Superior temporal gyrus (tissue), 1 donor: ENCODE data around the gene ABCC4.

Experiments
- DNase-seq: peaks from one replicate; pipeline ENCODE4 v3.0.0-alpha.2; 2016; ENCODE audit errors: extremely low spot score

ABCC4 gene

DNA sequence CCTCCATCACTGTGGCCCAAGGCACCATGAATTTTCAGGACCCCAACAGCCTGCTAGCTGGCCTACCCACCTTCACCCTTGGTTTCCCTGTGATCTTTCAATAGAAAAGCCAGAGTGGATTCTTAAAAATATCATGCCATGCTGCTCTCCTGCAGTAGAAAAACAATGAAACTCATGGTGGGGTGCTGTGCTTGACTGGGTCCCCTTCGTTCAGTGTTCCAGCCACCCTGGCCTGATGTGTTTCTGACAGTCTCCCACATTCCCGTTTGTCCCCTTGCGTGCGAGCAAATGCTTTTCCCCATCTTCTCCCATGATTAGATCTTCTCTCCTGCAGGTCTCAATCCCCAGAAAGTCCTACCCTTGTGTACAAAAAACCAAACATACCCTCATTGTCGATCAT lies 43.2 kb downstream of the ABCC4 start:
- DNase-seq = no peak

DNA sequence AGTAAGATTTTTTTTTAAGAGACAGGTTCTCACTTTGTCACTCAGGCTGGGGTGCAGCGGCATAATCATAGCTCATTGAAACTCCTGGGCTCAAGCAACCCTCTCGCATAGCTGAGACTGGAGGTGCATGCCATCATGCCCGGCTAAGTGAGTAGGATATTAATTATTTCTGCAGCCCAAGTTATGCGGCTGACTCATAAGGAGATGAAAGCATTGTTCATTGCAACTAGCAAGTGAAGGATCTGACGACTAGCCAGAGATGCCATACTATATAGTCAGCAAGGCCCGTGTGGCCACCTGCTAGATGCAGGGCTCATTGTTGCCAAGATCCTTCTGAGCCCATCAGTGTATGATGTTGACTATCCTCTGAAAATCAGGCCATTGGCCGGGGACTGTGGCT lies 45.2 kb downstream of the ABCC4 start:
- DNase-seq = no peak

DNA sequence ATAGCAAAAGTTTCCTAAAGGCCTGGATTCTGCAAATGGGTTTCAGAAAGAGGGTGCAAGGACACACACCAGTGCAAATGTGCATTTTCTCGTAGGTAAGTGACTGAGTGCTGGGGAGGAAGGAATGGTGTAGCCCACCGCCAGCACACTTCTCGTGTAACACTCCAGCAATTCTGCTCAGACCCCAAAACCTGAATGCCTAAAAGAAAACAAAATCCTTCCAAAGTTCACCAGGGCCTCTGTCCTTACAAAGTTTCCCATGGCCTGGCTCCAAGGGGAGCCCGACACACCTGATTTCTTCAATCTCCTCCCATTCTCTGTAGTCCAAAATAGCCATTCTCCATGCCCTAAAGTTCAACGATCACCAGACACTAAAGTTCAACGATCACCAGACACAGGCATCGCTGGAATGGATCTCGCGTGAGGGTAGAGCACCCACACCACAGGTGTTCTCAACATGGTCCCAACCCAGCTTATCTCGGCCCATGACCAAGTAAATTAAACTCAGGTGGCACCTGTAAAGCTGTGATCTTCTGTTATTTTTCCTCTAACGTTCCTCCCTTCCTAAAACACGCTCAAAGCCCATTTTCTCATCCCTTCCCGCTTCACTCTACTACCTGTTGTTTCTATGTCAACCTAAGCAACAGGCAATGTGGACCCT lies 46.0 kb downstream of the ABCC4 start:
- DNase-seq = no peak

DNA sequence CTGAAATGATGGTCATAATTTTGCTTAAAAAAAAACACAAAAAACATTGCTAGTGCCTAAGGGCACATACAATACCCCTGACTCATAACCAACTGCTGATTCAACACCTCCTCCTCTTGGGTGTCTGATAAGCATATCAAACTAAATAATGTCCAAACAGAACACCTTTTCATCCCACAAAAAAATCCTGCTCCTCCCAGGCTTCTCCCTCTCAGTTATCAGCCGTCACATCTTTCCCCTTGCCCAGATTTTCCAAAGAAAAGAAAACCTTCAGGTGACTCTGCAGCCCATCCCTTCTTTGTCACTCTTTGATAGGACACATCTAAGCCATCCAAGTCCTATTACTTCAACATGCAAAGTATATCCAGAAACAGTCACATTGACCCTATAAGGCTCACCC lies 46.9 kb downstream of the ABCC4 start:
- no peak for DNase-seq

DNA sequence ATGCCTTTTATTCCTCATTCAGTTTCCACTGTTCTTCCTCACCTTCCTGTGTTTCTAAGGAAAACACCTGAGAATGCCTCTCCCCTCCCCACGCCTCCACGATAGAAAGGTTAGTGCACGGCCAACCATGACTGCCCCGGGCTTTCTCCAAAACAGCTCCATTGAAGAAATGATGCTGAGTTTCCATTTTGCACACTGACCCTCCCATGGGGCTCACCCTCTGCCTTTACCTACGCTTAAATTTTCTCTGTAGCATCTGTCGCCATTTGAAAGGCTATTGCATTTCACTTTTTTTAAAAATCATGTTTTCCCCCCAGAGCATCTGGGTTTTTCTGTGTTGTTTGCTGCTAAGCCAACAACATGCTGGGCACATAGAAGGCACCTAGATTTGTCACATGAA lies 48.2 kb downstream of the ABCC4 start:
- DNase-seq = no peak

DNA sequence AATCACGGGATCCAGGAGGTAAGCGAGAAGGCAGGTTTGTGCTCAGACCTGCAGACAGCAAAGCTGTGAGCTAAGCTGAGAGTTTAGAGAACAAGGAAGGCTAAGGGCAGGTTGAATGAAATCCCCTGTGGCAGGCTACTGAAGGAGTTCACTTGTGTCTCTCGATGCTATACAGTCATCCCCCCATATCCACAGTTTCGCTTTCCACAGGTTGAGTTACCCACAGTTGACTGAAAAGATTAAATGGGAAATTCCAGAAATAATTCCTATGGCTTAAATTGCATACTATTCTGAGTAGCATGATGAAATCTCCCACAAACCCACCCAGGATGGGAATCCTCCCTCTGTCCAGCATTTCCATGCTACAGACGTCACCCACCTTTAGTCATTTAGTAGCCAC lies 49.6 kb downstream of the ABCC4 start:
- no peak for DNase-seq

DNA sequence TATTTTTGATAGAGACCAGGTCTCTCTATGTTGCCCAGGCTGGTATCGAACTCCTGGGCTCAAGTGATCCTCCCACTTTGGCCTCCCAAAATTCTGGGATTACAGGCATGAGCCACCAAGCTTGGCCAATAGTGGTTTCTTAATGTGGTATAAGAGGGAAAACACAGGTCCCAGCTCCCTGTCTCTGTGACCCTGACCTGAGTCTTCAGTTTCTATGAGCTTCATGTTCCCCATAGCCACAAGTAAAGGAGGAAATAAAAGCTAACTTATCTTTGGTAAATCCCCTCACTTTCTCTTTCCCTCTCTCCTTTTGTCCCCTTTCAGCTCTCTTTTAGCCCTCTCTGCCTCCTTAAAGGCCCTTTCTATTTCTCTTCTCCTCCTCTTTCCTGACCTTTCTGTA lies 50.3 kb downstream of the ABCC4 start:
- DNase-seq = no peak

DNA sequence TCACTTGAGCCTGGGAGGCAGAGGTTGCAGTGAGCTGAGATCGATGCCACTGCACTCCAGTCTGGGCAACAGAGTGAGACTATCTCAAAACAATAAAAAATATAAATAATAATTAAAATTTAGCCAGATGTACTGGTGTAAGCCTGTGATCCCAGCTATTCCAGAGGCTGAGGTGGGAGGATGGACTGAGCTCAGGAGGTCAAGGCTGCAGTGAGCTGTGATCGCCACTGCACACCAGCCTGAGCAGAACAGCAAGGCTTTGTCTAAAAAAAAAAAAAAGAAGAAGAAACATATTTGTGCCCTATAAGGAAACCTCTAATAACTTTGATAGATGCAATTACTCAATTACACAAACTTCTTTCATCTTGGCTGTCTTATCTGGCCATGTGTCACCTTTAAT lies 52.3 kb downstream of the ABCC4 start:
- DNase-seq = no peak

DNA sequence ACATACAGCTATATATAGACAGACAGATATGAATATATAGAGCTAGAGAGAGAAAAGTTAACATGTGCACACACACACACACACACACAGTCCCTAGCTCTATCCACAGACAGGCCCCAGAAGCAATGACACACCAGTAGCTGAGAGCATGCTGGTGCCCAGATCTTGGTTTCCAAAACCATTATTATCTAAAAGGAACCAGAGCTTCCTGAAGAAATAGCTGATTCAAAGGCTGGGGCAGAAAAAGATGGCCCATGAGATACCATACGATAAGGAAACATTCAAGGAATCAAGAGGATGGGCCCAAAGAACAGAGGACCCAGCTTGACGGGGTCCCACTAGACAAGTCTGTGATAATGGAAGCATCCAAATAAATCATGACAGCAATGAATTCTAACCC lies 53.4 kb downstream of the ABCC4 start:
- no peak for DNase-seq

DNA sequence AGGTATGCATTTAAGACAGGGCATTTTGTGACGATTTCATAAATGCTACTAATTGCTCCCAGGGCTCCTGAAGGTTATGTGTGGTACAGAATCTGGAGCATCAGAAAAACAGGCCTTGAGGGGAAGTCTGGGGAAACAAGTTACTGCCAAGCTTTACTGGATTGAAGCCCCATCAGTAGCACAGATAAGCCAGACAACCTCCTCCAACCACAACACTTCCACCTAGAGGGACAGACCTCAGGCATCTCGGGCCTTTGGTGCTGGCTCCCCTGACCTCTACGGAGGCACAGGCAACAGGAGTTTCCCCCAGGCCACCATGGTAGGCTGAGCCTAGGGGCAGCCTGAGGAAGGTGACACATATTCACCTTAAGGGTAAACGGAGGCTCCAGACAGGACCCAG lies 54.1 kb downstream of the ABCC4 start:
- DNase-seq = no peak

DNA sequence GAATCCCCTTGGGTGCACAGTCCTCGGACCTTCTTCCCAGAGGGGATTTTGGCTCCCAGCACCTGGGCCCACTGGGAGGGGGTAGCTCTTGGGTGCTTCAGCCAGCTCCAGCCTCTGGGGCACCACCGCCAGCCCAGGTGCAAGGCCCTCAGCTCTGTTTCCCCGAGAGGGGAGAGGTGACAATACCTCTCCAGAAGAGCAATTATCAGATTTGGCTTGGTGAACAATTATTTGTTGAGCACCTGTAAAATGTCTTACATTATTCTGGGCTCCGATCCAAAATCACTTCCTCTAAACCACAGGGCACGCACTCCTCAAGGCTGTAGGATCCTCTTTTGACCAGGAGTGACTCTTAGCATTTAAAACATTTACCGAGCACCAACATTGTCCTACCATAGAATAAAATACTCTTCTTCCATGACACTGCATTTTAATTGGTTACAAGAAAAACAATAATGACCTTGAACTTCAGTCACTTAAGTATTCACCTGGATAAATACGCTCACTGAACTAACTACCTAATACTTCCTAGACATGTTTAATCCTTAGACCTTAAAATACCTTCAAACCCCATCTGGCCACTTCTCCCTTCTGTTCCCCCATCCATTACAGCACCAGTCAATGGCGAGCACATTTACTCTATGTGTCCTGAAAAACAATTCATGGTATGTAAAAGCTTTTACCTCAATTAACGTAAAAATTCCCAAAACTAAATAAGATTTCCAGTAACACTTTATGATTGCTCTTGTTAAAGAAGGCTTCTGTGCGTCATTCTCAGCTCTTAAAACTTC lies 54.8 kb downstream of the ABCC4 start:
- DNase-seq = no peak

DNA sequence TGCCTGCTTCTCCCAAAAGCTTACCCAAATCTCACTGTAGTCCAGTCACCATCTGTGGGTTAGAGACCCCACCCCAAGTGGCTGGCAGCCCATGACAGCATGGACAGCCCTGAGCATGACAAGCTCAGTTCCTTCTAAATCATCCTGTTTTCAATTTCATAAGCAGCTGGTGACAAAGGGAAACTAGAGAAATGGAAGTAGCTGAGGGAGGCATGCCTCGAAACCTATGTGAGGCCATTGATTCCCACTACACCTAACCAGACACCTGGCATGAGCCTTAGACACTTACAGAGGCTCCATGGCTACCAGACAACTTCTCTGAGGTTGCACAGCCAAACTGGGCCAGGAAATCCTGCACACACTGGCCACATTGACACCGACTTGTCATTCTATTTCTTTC lies 56.2 kb downstream of the ABCC4 start:
- DNase-seq = no peak

DNA sequence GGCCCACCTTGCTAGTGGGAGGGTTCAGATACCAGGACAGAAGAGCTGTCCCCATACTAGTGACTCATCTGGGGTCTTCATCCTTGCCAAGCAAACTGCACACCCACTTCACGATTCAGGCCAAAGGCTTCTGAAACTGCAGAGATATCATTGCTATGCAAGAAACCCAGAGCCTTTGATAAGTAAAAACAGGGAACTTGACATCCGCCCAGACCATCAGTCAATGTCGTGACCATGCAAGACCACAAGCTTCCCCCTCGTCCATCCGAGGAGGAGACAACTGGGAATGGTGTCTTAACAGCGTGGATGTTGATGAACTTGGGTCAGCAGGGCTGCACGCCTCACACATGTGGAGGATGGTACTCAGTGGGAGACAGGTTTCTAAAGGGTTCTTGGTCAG lies 58.0 kb downstream of the ABCC4 start:
- DNase-seq = peak; percentile 25

DNA sequence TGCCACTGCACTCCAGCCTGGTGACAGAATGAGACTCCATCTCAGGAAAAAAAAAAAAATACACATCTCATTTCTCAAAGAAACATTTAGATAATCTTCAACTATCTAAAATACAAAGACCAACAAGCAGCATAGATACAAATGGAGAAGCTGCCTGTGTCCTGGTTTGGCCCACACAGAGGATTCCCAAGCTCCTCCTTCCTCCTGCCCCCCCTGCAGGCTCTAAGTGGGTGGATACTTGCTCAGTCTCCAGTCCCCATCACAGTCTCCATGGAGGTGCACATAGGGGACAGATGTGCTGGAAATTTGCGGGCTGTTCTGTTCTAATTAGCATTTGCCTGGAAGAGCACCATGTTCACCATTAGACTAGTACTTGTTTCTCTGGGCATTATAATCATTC lies 59.9 kb downstream of the ABCC4 start:
- DNase-seq = no peak

DNA sequence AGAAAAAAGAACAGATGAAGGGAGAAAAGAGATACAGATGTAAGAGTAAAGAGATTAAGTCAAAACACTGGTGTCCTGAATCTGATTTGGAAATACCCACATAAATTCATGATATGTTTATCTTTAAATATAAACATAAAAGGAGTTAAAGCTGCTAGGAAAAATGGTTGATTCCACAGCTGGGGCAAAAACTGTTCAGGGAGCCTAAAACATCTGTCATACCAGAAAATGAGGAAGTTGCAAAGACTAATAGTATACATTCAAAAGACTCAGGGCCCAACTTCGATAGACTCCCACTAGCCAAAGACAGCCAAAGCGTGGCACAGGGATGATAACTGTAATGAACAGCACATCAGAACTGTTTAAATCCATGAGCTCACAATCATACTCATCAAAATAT lies 62.0 kb downstream of the ABCC4 start:
- no peak for DNase-seq

DNA sequence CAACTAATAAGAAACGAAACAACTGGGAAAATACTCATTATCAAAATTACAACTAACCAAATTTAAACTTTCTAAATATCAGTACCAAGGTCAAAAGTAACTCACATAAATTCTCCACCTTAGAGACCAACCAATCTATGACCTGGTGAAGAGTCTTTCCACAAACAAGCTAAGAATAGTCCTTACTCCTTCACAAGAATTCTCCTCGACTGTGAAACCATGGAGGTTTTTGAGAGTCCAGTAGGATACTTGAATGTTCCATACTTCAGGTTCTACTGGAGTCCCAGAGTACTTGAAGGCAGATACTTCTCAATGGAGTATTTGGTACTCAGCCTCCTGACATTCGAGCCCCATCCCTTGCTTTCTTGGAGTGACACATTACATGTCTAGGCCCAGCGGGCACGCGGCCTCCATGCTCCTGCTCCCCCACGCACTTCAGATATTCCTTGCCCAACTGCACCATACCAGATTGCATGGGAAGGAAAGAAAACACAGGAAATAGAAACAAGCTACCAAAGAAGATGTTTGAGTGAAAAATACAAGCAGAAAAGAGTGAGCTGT lies 63.9 kb downstream of the ABCC4 start:
- DNase-seq = no peak

DNA sequence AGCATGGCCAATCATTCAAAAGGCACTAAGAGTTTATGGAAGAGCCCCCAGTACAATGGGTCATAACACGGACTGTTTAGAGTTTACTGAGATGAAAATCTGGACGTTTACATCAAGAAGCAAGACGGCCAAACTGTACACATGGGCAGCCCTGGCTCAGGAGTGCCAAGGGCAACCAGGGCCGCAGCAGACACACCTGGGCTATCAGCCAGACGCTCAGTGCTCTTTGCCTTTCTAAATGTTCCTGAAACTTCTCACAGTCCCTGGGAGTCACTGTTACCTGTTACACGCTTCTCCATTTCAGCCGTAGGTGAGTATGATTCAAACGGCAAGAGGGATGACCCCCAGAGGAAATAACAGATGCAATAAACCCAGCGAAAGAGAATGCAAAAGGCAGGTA lies 64.5 kb downstream of the ABCC4 start:
- DNase-seq = no peak

DNA sequence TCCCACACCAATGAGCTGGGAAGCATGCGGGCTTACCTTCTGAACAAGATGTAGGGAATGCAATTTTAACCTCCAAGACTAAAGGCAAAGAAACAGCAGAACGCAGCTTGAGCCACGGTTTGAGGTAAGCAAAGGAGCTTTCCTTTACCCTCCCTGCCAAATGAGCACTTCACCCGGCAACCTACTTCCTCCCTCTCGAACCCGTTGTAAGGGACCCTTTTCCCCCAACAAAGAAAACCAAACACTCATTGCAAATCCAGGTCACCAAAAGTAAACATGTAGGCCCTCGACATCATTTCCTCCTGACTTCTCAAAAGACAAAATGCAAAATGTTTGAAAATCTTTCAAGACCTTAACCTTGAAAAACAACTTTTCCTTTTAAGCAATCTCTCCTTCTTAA lies 65.3 kb downstream of the ABCC4 start:
- DNase-seq = no peak

DNA sequence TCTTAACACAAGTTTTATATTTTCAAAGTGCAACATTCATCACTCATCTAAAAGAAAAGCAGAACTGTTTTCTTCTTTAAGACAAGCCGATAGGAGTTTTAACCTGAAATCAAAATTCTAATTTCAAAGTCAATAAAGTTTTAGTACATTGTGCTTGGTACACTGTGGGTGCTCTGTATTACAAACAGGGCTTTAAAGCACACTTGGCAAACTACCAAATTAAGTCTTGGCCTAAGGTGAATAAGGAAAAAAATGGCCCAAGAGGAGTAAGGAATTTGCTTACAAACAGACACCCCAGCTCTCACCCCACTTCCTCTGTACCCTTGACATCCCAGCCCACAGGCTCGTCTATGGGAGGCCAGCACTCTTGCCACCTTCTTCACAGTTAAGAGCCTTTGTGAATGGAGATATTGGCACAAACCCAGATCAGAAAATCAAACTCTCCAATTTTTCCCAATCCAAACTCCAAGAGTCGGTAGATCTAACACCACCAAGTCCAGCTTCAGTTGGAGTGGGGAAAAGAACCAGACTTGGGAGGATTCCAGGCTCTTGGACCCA lies 66.0 kb downstream of the ABCC4 start:
- no peak for DNase-seq

DNA sequence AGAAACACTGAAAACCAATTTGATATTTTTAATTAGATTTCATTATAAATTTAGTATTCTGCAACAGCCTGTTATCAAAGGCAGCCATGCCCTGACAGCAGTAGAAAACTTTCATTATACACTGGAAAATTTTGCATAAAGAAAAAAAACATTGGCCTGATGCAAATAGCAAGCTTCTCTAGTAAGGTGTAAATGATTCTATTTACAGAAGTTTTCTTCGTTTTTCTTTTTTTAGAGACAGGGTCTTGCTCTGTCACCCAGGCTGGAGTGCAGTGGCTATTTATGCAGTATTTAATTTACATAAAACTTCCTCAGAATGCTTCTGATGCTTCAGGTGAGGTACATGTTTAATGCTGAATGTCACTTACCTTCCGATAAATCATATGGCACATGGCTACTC lies 67.0 kb downstream of the ABCC4 start:
- no peak for DNase-seq

DNA sequence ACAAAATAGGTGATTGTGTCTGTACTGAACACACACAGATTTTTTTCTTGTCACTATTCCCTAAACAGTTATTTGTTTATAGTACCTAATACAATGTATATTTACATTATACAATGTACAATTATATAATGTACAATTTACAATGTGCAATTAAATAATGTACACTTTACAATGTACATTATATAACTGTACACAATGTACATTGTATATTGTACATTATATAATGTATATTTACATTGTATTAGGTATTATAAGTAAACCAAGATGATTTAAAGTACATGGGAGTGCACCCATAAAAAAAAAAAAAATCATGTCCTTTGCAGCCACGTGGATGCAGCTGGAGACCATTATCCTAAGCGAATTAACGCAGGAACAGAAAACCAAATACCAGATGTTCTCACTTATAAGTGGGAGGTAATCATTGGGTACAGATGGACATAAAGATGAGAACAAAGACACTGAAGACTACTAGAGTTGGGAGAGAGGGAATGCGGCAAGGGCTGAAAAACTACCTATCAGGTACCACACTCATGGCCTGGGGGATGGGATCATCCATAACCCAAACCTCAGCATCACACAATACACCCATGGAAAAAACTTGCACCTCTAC lies 68.1 kb downstream of the ABCC4 start:
- DNase-seq = no peak

DNA sequence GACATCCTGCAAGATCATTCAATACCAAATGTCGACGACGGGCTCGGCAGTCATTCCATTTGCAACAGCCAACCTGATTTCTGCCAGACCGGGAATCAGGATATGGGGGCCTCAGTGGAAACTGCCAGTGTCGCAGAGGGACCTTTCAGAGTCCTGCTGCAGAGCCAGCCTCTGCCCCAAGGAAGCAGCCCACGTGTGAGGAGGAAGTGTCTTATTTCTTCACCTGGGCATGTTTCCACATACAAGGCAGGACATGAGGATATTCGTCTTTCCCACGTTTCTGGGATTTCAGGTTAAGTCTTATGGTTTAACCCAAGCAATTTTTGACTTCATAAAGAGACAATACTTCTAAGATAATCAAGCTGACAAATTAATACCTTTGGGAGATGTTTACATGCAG lies 69.9 kb downstream of the ABCC4 start:
- no peak for DNase-seq

DNA sequence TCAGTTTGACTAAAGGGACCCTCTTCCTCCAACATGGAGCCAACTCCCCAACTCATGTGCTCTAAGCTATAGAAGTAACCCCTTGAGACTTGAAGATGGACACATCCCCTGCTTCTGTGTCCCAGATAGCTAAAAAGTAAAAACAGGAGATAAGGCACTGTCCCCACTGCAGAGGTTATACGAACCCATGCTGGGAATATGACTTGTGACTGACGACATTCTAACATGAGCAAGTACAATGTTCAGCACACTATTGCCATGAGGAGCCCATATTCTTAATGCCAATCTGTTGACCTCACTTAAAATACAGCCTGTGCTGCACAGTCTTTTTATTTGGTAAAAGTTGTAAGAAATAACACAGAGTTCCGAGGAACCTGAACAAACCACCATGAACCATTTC lies 71.4 kb downstream of the ABCC4 start:
- no peak for DNase-seq
